ENCODE data around the gene ALK.

DNA sequence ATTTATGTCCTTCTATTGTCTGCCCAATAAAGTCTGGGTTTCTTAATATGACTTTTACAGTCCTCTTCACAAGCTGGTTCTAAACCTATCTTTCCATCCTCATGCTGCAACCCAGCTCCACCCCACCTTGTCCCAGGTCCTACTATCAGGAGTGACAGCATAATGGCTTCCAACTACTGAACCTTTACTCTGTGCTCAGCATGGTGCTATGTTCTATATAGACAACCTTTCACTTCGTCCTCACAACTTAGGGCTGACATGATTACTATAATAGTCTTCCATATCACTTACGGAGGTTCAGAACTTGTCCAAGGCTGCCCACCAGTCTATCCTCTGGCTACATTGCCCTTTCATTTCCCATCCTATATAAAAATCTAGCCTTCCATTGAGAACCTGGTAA, 256.8 kb downstream of the ALK start:
- TF ChIP-seq, protein P1, sequence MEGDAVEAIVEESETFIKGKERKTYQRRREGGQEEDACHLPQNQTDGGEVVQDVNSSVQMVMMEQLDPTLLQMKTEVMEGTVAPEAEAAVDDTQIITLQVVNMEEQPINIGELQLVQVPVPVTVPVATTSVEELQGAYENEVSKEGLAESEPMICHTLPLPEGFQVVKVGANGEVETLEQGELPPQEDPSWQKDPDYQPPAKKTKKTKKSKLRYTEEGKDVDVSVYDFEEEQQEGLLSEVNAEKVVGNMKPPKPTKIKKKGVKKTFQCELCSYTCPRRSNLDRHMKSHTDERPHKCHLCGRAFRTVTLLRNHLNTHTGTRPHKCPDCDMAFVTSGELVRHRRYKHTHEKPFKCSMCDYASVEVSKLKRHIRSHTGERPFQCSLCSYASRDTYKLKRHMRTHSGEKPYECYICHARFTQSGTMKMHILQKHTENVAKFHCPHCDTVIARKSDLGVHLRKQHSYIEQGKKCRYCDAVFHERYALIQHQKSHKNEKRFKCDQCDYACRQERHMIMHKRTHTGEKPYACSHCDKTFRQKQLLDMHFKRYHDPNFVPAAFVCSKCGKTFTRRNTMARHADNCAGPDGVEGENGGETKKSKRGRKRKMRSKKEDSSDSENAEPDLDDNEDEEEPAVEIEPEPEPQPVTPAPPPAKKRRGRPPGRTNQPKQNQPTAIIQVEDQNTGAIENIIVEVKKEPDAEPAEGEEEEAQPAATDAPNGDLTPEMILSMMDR (IDR thresholded peaks at IDR 0.05) = no peak
- TF ChIP-seq POLR2A (IDR thresholded peaks at IDR 0.05) (no peak), EP300 (IDR thresholded peaks at IDR 0.05) (no peak), POLR2AphosphoS5 (IDR thresholded peaks at IDR 0.05) (no peak)
